GM12878 (cell line): Measurements from ENCODE around the gene GRK6. TPM values are rescaled to one million over a fixed set of nuclear protein-coding genes. Genes with fewer than 3 reads are reported as not detected.

Source experiments
- ATAC-seq: fragments of 200-7000 bp; cut with Tn5 transposase; 3 replicates; pipeline ENCODE4 v1.9.1; 2020; ENCODE audit warnings: mild to moderate bottlenecking, moderate library complexity
- BruUV-seq: library from RNA; stranded (reverse); fragments of 400-500 nt; replicated peaks from 2 replicates; lab custom pipeline; 2021; lab: Mats Ljungman, UMichigan
- CTCF ChIA-PET: fragments of 300-600 bp; sonication (Branson Sonifier 250); formaldehyde crosslinking; extraction: SDS; loops from one replicate; lab custom pipeline; 2021; ENCODE audit warnings: inconsistent platforms; lab: Yijun Ruan, JAX
- POLR2A ChIA-PET: fragments of 350-600 bp; formaldehyde crosslinking; extraction: SDS; loops from one replicate; lab custom pipeline; 2021; ENCODE audit warnings: inconsistent platforms; lab: Charles Lee
- RAD21 ChIA-PET: fragments of 300-600 bp; sonication (Branson Sonifier 250); formaldehyde crosslinking; loops from one replicate; lab custom pipeline; 2023; ENCODE audit warnings: antibody characterized with exemption; ENCODE audit not compliant: unreplicated experiment; lab: Charles Lee
- SMC1A ChIA-PET: fragments of 300-600 bp; sonication (Branson Sonifier 250); formaldehyde crosslinking; loops from one replicate; lab custom pipeline; 2023; ENCODE audit not compliant: unreplicated experiment, uncharacterized antibody; lab: Charles Lee
- DNase-seq: peaks from one replicate; pipeline ENCODE4 v3.0.0-alpha.2; 2011; ENCODE audit warnings: low read depth, low spot score
- FAIRE-seq: peaks from 3 replicates; lab custom pipeline; 2011; peaks lifted over from hg19 to GRCh38; lab: Jason Lieb, UNC
- H2AFZ ChIP-seq: 2 replicates; pipeline ENCODE4 v1.6.0; 2011; ENCODE audit warnings: low read depth, low read length, control low read depth; ENCODE audit not compliant: control insufficient read depth
- H3K27ac ChIP-seq: 2 replicates; pipeline ENCODE4 v1.5.1; 2011; ENCODE audit warnings: control low read depth; ENCODE audit not compliant: control insufficient read depth, insufficient read depth
- H3K27me3 ChIP-seq, 2 experiments: replicated peaks in 1 of 2; 2 replicates each; pipeline versions ENCODE4 v1.6.0 to v1.6.1; 2011; ENCODE audit warnings: low read length in 1 of 2; ENCODE audit not compliant: control insufficient read depth in 2 of 2, insufficient read depth in 2 of 2
- H3K36me3 ChIP-seq, 2 experiments: 2 replicates each; pipeline ENCODE4 v1.5.1; 2011; ENCODE audit warnings: low read length in 1 of 2; ENCODE audit not compliant: control insufficient read depth in 2 of 2, insufficient read depth in 2 of 2
- H3K4me1 ChIP-seq: 2 replicates; pipeline ENCODE4 v1.6.1; 2011; ENCODE audit warnings: mild to moderate bottlenecking, low read length, moderate library complexity, mixed read lengths; ENCODE audit not compliant: control insufficient read depth, insufficient read depth
- H3K4me2 ChIP-seq: 2 replicates; pipeline ENCODE4 v1.6.0; 2011; ENCODE audit warnings: control low read depth; ENCODE audit not compliant: control insufficient read depth, insufficient read depth
- H3K4me3 ChIP-seq: fragments of 200-600 bp; sonication (generic); 2 replicates; pipeline ENCODE4 v1.5.1; 2016
- H3K79me2 ChIP-seq: 2 replicates; pipeline ENCODE4 v1.6.0; 2011; ENCODE audit warnings: low read length; ENCODE audit not compliant: control insufficient read depth, insufficient read depth
- H3K9ac ChIP-seq: 2 replicates; pipeline ENCODE4 v1.8.0; 2011; ENCODE audit warnings: low read length, control low read depth, mixed read lengths; ENCODE audit not compliant: control insufficient read depth, insufficient read depth
- H3K9me3 ChIP-seq: replicated peaks from 3 replicates; pipeline ENCODE4 v1.5.1; 2011; ENCODE audit warnings: mild to moderate bottlenecking, low read length; ENCODE audit not compliant: control insufficient read depth, insufficient read depth
- H4K20me1 ChIP-seq: 2 replicates; pipeline ENCODE4 v1.6.0; 2011; ENCODE audit not compliant: control insufficient read depth, insufficient read depth
- CEBPB ChIP-seq, 2 experiments: fragments of 150-350 bp in 1 of 2; IDR thresholded peaks; 2 replicates each; pipeline ENCODE4 v1.6.1; 2012 to 2014; ENCODE audit warnings: low read depth in 2 of 2, low read length in 2 of 2, borderline replicate concordance in 1 of 2, inconsistent platforms in 1 of 2
- E2F4 ChIP-seq: IDR thresholded peaks from 2 replicates; pipeline ENCODE4 v1.6.1; 2012; ENCODE audit warnings: low read depth, low read length, improper control_type of control experiment
- KLF5 ChIP-seq: fragments of 450-650 bp; IDR thresholded peaks from 2 replicates; pipeline ENCODE4 v1.6.1; 2014; ENCODE audit warnings: mild to moderate bottlenecking; ENCODE audit not compliant: partially characterized antibody
- MAX ChIP-seq: IDR thresholded peaks from 2 replicates; pipeline ENCODE4 v1.6.1; 2012; ENCODE audit warnings: low read depth, low read length, improper control_type of control experiment
- MYB ChIP-seq: fragments of 150-350 bp; IDR thresholded peaks from 2 replicates; pipeline ENCODE4 v1.6.1; 2014; ENCODE audit warnings: mild to moderate bottlenecking, low read depth, low read length, borderline replicate concordance
- PAX5 ChIP-seq: IDR thresholded peaks from 2 replicates; pipeline ENCODE4 v1.6.1; 2011; ENCODE audit warnings: low read depth, low read length, borderline replicate concordance
- TCF12 ChIP-seq: IDR thresholded peaks from 2 replicates; pipeline ENCODE4 v1.6.1; 2011; ENCODE audit warnings: low read depth, mild to moderate bottlenecking, low read length
- ZBED1 ChIP-seq: IDR thresholded peaks from 2 replicates; pipeline ENCODE4 v1.6.1; 2016; ENCODE audit warnings: borderline replicate concordance
- WGBS: methylation state at CpG from one replicate; pipeline ENCODE4 v1.1.6; 2016; ENCODE audit warnings: low lambda C conversion rate; ENCODE audit not compliant: insufficient replicate concordance, insufficient coverage; ENCODE audit errors: missing lambda C conversion rate; 5-methylcytosine and 5-hydroxymethylcytosine counted together
- in situ Hi-C: fragments of 300-500 bp; cut with MboI; formaldehyde crosslinking; loops from 9 replicates; pipeline ENCODE4 v1.14.3; 2018; ENCODE audit warnings: mixed read lengths
- intact Hi-C: fragments of 100-400 bp; cut with micrococcal nuclease; formaldehyde crosslinking; loops from one replicate; pipeline ENCODE4 v1.14.2; 2022; ENCODE audit not compliant: unreplicated experiment
- polyA plus RNA-seq, 11 experiments: library from polyadenylated mRNA; depleted of rRNA in 4 of 11; unstranded in 6 of 11; stranded (reverse) in 5 of 11; fragments of >200 nt; fragmentation: Nextera tagmentation in 4 of 11; fragmentation: Illumina TruSeq in 1 of 11; extraction: Ambion mirVana in 4 of 11; extraction: Trizol in 1 of 11; gene quantifications; 1 replicate in 1 of 11; 2 replicates in 10 of 11; pipeline versions ENCODE4 v1.2.1 to v1.2.3, GENCODE V29; 2011 to 2016; ENCODE audit warnings: inconsistent platforms in 2 of 11, missing spikeins in 2 of 11, low read depth in 1 of 11
- total RNA-seq, 4 experiments: library from RNA; depleted of rRNA in 3 of 4; stranded (reverse); fragments of >200 nt in 3 of 4; fragmentation: Illumina TruSeq in 1 of 4; extraction: Trizol in 1 of 4; gene quantifications; 2 replicates each; pipeline versions ENCODE4 v1.2.1 to v1.2.3, GENCODE V29; 2013 to 2021

The GRK6 gene
- total and polyA plus RNA-seq, 10 of the 15 experiments (the other 5 are each of a cell fraction or from before 2014, with no cell fraction given): 0.79 to 124 (median 41.6) TPM

DNA sequence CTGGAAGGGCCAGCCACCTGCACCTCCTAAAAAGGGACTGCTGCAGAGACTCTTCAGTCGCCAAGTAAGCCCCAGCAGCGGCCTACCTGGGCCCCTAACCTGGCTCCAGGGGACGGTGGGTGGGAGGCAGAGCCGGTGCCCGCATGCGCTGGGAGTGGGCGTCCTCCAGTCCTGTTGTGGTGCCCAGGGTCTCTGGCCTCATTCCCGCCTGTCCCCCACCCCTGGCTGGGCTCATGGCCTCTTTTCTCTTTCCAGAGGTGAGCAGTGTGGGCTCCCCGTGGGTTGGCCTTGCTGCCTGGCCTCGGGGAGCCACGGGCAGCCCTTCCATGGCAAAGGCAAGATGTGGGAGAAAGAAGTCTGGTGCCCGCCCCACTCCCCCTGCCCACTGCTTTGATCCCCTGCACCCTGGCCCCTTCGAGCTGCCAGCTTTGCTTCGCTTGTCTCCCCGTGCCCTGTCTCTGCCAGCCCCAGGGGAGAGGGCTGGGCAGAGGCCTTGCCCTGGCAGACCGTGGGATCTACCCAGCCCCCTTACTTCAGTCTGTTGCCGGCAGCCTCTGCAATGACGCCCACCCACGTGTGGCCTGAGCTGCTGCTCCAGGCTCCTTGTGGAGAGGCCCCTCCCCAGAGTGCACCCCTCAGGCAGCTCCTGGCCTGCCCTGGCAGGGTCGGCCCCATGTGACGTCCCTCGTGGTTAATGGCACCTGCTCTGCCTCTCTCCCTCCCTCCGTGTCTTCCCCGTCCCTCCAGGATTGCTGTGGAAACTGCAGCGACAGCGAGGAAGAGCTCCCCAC lies 14.7 kb downstream of the GRK6 start:
- peaks cover 24% of the 10 kb centered on the region for H3K4me1 ChIP-seq
- peaks cover 17 to 25% of the 10 kb centered on the region in 2 experiments for H3K36me3 ChIP-seq
- SMC1A ChIA-PET: interaction anchor here (7.4 kb wide), 1 partner anchor 10 kb away, joined by 73 read pairs; no protein-coding TSS in a partner anchor
- no peak for DNase-seq
- no TSS peak for BruUV-seq
- POLR2A ChIA-PET: interaction anchor here (1.0 kb wide), 1 partner anchor 16 kb away, joined by 5 read pairs; no protein-coding TSS in a partner anchor
- 79% methylated on average over 26 of the region's 26 CpGs for WGBS
- peaks cover under 1% of the 10 kb centered on the region; the same call in 1 of the 2 replicates for H3K79me2 ChIP-seq
- FAIRE-seq: no peak
- in situ Hi-C loops (no loop called here), intact Hi-C loops (no loop called here)
- ATAC-seq: no peak
- TF ChIP-seq MAX (no peak), E2F4 (no peak), ZBED1 (no peak), MYB (no peak), TCF12 (no peak), KLF5 (no peak), PAX5 (no peak), CEBPB (IDR thresholded peaks at IDR 0.05; ENCODE audit: borderline replicate concordance in 1 of 2, low read depth in 2 of 2, low read length in 2 of 2) (no peak)
- CTCF ChIA-PET: interaction anchor here (1.2 kb wide), 1 partner anchor 37 kb away, joined by 6 read pairs; no protein-coding TSS in a partner anchor
- no peaks in the 10 kb centered on the region for H3K27me3 ChIP-seq
- no peak overlapping the region for H3K4me2 ChIP-seq
- RAD21 ChIA-PET: interaction anchor here (1.0 kb wide), 1 partner anchor 10 kb away, joined by 3 read pairs; no protein-coding TSS in a partner anchor
- no peaks in the 10 kb centered on the region for H3K9me3 ChIP-seq
- no peak overlapping the region for H3K4me3 ChIP-seq
- H3K9ac ChIP-seq: no peak overlapping the region
- H3K27ac ChIP-seq: no peak overlapping the region
- no peaks in the 10 kb centered on the region for H4K20me1 ChIP-seq
- H2AFZ ChIP-seq: no peak overlapping the region
